Stimulated activated CD4-positive, alpha-beta T cell treated with anti-CD3 and anti-CD28 coated beads, TNF-alpha, amount 100 ng/mL, for 24 hours (primary cell): Measurements from ENCODE around the gene JMJD8.
A peak's percentile ranks its signal among the peaks of the same experiment; 100 is the strongest.

Experiments
- DNase-seq, 3 experiments: peaks; one replicate each; pipeline ENCODE4 v3.0.0-alpha.2; 2020; ENCODE audit warnings: low read depth in 3 of 3

JMJD8 gene

DNA sequence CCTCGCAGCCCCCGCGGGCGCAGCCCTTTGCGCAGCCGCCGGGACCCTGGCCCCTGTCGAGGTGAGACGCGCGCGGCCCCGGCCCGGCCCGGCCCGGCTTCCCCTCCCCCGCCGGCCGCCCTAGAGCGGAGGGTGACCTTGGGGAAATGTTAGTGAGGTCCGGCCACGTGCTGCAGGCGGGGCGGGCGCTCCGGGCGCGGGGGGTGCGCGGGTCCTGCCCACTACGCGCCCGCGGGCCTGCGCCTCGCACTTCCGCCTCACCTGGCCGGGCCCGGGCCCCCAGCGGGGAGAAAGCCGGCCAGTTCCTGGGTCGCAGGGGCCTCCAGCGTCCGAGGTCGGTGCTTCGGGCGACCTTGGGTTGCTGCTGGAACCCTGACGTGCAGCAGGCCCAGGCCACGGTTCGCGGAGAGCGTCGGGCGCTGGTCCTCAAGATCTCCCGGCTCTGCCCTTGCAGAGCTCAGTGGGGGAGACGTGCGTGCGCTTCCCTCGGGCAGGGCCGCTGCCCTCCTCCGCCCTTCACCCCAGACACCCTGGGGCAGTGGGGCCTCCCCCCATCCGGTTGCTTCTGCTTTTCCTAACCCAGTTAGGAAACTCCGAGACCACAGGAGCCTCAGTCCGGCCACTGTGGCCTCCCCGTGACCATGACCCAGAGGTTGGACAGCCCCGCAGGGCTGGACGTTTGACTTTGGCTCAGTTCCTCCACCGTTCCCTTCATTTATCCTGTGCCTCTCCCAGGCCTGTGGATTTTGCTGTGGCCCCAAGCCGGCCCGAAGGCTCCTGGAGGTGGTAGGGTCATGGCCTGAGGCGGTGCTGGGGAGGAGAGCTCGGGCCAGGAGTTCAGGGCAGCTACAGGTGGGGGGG lies 41.7 kb downstream of the JMJD8 start:
- peak in 1 of 3 experiments; percentile 53 for DNase-seq

DNA sequence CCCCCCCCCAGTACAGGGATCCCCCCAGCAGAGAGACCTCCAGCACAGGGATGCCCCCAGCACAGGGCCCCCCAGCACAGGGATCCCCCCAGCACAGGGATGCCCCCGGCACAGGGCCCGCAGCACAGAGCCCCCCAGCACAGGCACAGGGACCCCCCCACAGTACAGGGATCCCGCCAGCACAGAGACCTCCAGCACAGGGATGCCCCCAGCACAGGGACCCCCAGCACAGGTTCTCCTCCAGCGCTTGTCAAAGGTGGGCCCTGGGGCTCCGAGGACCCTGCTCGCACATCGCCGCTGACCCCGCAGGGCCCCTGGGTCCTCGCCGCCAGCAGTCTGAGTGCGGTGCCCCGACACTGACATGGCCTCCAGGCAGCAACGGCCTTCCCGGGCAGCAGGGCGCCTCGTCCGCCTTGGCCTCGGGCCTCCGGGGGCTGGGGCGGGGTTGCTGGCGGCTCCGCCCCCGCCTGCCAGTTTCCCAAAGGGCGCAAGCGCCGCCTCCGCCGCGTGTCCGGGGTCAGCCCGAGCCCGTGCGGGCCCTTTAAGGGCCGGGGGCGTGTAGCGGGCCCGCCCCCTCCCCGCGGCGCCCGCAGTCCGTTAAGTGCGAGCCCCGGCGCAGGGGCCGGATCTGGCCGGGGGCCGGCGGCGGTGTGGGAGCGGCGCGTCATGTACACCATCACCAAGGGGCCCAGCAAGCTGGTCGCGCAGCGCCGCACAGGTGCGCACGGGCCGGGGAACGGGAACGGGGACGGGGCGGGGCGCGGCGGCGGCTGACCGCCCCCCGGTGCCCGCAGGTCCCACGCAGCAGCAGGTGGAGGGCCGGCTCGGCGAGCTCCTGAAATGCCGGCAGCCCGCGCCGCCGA lies 42.6 kb downstream of the JMJD8 start, which contains the start of gene MCRIP2:
TSS of gene MCRIP2 (plus strand) at position 503 of the 863 bp plus-strand sequence. CDS start at position 667, 164 bp downstream.
- DNase-seq, result peak; percentile 37 to 82 (median 58)

DNA sequence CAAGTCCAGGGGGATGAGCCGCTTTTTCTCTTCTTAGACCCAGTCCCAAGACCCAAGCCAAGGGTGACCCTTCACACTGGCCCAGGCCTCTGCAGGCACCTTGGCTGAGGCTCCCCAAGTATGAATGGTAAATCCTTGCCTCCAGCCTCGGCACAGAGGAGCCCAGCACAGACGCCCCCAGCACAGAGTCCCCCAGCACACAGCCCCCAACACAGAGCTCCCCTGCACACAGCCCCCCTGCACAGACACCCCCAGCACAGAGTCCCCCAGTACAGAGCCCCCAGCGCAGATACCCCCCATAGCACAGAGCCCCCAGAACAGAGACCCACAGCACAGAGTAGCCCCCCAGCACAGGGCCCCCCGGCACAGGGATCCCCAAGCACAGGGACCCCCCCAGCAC lies 43.5 kb downstream of the JMJD8 start:
- DNase-seq, result no peak

DNA sequence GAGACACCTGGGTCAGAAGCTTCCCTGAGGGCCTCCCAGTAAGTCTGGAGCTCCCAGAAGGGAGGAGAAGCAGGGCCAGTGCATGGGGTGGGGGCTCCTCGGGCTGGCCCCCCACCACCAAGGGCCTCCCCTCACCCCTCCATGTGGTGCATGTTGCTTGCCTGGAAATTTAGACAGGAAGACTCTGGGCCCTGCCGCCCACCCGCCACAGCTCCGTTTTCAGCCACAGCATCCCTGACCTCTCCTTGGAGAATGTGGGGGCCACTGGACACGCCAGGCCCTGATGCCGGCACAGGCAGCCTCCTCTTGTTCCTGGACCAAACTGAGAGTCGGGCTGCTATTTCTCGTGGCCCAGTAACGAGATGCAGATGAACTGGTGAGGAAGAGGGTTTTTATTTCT lies 45.3 kb downstream of the JMJD8 start:
- no peak for DNase-seq

DNA sequence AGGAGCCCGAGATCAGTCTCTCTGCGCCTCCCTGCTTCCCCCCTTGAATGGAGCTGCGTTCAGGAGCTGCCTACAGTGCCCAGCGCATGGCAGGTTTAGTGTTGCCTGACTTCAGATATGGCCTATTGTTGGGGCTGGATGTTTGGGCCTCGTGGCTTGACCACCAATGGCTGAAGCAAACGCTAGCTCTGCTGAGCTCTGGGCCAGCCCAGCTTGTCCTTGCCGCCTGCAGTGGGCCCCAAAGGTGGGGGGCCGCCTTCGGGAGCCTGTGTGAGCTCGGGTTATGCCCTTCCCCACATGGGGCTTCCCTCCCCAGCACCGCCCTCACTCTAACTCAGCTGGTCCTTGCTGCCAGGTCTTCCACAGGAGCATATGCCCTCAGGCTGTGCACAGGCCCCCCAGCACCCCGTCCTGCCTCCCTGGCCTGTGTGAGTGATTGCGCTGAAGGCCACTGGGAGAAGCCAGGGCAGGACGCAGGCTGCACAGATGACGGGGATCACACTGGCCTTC lies 46.0 kb downstream of the JMJD8 start:
- no peak for DNase-seq

GRCh38 chr16:637081-638018 lies 46.8 kb downstream of the JMJD8 start:
- peak; percentile 79 to 89 (median 80) for DNase-seq

DNA sequence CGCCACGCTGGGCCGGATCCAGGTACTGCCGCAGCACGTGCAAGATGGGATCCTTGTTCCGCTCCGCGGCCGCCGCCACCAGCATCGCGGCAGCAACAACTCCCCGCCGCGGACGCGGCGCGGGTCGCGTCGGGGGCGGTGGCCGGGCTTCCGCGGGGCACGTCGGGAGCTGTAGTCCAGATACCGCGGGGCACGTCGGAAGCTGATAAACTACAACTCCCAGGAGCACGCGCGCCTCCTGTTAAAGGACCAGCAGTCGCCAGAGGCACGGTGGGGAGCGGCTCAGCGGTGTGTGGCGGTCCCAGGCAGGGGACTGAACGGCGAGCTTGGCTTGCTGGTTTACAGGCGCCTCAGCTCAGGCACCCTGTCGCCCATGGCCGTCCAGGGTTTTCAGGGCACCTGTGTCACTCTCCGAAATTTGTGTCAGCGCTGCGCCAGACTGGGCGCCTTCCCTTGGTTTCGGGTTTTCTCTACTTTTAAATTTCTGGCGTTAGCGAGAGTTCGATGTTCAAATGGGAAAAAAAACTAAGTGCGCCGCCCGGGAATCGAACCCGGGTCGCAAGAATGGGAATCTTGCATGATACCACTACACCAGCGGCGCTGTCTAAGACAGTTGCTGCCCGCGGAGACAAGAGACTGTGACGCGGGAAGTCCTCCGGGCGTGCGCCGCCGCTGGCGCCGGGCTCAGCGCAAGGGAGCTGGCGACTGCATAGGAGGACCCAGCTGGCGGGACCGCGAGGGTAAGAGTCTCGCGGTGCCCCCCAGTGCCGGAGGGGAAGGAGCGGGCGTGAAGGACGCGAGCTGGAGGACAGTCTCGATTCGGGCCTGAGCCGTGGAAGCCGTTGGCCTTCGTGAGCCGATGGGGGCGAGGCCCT lies 47.7 kb downstream of the JMJD8 start, which contains the start of gene METTL26:
TSS of gene METTL26 (minus strand) at position 100 of the 875 bp plus-strand sequence. CDS start at position 85, 15 bp downstream.
- peak; percentile 83 to 91 (median 89) for DNase-seq

DNA sequence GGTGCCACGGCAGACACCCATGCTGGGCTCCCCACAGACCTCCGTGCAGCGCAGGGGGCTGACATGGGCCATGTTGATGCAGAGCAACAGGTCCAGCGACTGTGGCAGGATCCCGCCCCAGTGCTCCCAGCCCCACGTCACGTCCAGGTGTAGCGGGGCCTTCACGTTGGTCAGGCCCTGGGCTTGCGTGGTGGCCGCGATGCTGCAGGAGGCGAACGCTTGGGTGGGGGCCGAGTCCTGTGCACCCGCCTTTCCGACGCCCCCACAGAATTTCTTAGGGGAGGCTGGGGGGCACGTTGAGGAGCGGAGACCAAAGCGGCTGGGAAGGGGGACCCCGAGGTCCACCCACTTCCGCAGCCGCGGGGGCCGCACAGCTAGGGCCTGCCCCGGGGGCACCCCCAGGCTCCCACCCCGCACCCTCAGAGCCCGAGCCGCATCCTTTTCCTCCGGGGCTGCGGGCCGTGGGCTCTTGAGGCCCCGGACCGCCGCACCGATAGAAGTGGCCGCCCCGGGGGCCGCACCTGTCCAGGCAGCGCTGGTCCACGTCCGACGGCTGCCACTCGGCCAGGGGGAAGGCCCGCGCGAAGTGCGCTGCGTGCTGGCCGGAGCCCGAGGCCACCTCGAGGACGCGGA lies 48.4 kb downstream of the JMJD8 start:
- no peak for DNase-seq

DNA sequence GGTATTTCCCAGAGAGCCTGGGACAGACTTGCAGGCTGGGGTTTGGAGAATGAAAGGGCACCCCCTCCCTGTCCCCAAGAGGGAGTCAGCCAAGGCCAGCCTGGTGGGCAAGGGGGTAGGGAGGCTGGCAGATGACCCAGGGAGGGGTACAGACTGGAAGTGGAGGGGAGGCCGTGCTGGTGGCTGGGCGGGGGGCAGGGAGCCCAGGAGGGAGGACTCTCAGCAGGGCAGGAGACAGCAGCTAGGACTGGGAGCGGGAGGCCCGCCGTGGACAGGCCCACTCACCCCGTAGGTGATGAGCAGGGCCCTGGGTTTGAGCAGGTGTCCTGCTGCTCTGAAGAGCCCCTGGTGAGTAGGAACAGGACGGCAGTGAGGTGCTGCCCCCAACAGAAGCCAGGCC lies 49.1 kb downstream of the JMJD8 start:
- no peak for DNase-seq

DNA sequence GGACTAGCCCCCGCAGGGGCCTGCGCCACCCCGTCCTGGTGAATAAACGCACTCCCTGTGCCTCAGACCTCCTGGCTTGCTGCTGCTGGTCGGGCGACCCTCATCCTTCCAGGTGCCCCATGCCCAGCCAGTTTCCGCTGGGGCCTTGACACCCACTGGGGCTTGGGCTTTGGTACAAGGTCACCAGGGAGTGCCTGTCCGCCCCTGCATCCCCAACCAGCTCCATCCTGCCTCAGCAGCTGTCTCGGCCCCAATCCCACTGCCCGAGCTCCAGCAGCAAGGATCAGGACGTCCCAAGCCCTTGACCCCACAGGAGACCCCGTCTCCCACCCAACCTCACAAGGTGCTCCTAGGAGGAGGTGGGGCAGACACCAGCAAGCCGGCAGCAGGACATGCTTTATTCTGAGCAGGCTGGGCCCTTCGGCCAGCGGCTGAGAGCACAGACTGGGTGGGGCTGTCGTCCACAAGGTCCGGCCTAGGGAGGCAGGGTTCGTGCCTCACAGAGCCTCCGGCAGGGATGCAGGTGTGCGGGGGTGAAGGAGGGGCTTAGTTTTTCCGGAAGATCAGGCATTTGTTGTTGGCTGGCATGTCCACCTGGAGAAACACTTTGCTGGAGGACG lies 50.0 kb downstream of the JMJD8 start:
- DNase-seq, result no peak

DNA sequence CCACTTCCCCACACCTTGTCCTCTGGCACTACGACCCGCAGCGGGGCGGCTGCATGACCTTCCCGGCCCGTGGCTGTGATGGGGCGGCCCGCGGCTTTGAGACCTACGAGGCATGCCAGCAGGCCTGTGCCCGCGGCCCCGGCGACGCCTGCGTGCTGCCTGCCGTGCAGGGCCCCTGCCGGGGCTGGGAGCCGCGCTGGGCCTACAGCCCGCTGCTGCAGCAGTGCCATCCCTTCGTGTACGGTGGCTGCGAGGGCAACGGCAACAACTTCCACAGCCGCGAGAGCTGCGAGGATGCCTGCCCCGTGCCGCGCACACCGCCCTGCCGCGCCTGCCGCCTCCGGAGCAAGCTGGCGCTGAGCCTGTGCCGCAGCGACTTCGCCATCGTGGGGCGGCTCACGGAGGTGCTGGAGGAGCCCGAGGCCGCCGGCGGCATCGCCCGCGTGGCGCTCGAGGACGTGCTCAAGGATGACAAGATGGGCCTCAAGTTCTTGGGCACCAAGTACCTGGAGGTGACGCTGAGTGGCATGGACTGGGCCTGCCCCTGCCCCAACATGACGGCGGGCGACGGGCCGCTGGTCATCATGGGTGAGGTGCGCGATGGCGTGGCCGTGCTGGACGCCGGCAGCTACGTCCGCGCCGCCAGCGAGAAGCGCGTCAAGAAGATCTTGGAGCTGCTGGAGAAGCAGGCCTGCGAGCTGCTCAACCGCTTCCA lies 50.6 kb downstream of the JMJD8 start:
- no peak for DNase-seq

DNA sequence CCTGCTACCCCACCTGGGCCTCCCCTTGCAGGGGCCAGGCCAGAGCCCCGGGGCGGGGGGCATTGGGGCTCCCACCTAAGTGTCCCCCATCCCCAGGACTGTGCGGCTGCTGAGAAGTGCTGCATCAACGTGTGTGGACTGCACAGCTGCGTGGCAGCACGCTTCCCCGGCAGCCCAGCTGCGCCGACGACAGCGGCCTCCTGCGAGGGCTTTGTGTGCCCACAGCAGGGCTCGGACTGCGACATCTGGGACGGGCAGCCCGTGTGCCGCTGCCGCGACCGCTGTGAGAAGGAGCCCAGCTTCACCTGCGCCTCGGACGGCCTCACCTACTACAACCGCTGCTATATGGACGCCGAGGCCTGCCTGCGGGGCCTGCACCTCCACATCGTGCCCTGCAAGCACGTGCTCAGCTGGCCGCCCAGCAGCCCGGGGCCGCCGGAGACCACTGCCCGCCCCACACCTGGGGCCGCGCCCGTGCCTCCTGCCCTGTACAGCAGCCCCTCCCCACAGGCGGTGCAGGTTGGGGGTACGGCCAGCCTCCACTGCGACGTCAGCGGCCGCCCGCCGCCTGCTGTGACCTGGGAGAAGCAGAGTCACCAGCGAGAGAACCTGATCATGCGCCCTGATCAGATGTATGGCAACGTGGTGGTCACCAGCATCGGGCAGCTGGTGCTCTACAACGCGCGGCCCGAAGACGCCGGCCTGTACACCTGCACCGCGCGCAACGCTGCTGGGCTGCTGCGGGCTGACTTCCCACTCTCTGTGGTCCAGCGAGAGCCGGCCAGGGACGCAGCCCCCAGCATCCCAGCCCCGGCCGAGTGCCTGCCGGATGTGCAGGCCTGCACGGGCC lies 51.4 kb downstream of the JMJD8 start:
- no peak for DNase-seq

- no peak for DNase-seq
These were observed 52.3 kb downstream of the JMJD8 start for GRCh38 chr16:631808-632358.
